ACC112 (cell line): ENCODE results near the gene PLCB4.
"Not testable (repeated sequence)": the region's sequence is repeated elsewhere in the genome, so short reads cannot be mapped to it uniquely, and the experiment has no call there.

ENCODE experiments used
- H2AFZ ChIP-seq: fragments of 200-600 bp; sonication (generic); one replicate; pipeline ENCODE4 v1.6.0; 2017; ENCODE audit warnings: antibody characterized with exemption, low read length; ENCODE audit not compliant: unreplicated experiment
- H3K27ac ChIP-seq: fragments of 200-600 bp; sonication (generic); 2 replicates; pipeline ENCODE4 v1.5.1; 2014; ENCODE audit warnings: low read depth, mild to moderate bottlenecking, antibody characterized with exemption, low read length, moderate library complexity
- H3K27me3 ChIP-seq: fragments of 200-600 bp; sonication (generic); 2 replicates; pipeline ENCODE4 v1.6.1; 2014; ENCODE audit warnings: mild to moderate bottlenecking, antibody characterized with exemption, low read length, moderate library complexity, mixed read lengths; ENCODE audit not compliant: insufficient read depth
- H3K36me3 ChIP-seq: fragments of 200-600 bp; sonication (generic); 2 replicates; pipeline ENCODE4 v1.6.1; 2016; ENCODE audit warnings: mild to moderate bottlenecking, antibody characterized with exemption, low read length, moderate library complexity, mixed read lengths; ENCODE audit not compliant: insufficient read depth
- H3K4me1 ChIP-seq: fragments of 200-600 bp; sonication (generic); one replicate; pipeline ENCODE4 v1.6.1; 2016; ENCODE audit warnings: low read length, mixed read lengths; ENCODE audit not compliant: insufficient read depth, unreplicated experiment, control insufficient read depth
- H3K4me3 ChIP-seq: fragments of 200-600 bp; sonication (generic); 2 replicates; pipeline ENCODE4 v1.5.1; 2014; ENCODE audit warnings: mild to moderate bottlenecking, low read depth, low read length
- H3K79me2 ChIP-seq: fragments of 200-600 bp; sonication (generic); one replicate; pipeline ENCODE4 v1.6.0; 2016; ENCODE audit warnings: low read length; ENCODE audit not compliant: control insufficient read depth, unreplicated experiment, insufficient read depth

The PLCB4 gene

GRCh38 chr20:9150679-9151078, 81.8 kb downstream of the PLCB4 start:
- Histone ChIP-seq H3K4me3 (no peak overlapping the region), H3K79me2 (no peaks in the 10 kb centered on the region), H3K27ac (no peak overlapping the region), H3K36me3 (no peaks in the 10 kb centered on the region), H3K4me1 (peaks cover 13% of the 10 kb centered on the region), H3K27me3 (no peaks in the 10 kb centered on the region), H2AFZ (no peak overlapping the region)

GRCh38 chr20:9152139-9152538, 83.3 kb downstream of the PLCB4 start:
- H3K36me3 ChIP-seq, H2AFZ ChIP-seq, H3K27me3 ChIP-seq, H3K27ac ChIP-seq, H3K79me2 ChIP-seq, H3K4me3 ChIP-seq: not testable (repeated sequence)
- peaks cover 11% of the 10 kb centered on the region for H3K4me1 ChIP-seq

GRCh38 chr20:9154464-9155024, 85.7 kb downstream of the PLCB4 start:
- no peaks in the 10 kb centered on the region for H3K4me1 ChIP-seq
- no peak overlapping the region for H3K27ac ChIP-seq
- H3K4me3 ChIP-seq: no peak overlapping the region
- no peaks in the 10 kb centered on the region for H3K27me3 ChIP-seq
- no peaks in the 10 kb centered on the region for H3K36me3 ChIP-seq
- H3K79me2 ChIP-seq: no peaks in the 10 kb centered on the region
- no peak overlapping the region for H2AFZ ChIP-seq

GRCh38 chr20:9156529-9157280, 87.8 kb downstream of the PLCB4 start:
- Histone ChIP-seq H3K27ac (no peak overlapping the region), H3K79me2 (no peaks in the 10 kb centered on the region), H3K27me3 (no peaks in the 10 kb centered on the region), H3K36me3 (no peaks in the 10 kb centered on the region), H3K4me3 (no peak overlapping the region), H2AFZ (no peak overlapping the region), H3K4me1 (no peaks in the 10 kb centered on the region)

- Histone ChIP-seq H3K79me2 (no peaks in the 10 kb centered on the region), H3K4me3 (no peak overlapping the region), H2AFZ (no peak overlapping the region), H3K27ac (no peak overlapping the region), H3K4me1 (no peaks in the 10 kb centered on the region), H3K27me3 (no peaks in the 10 kb centered on the region), H3K36me3 (no peaks in the 10 kb centered on the region)
Observed at GRCh38 chr20:9160331-9160730, 91.4 kb downstream of the PLCB4 start.

GRCh38 chr20:9160757-9161156, 91.9 kb downstream of the PLCB4 start:
- no peaks in the 10 kb centered on the region for H3K36me3 ChIP-seq
- no peaks in the 10 kb centered on the region for H3K79me2 ChIP-seq
- H3K4me3 ChIP-seq: no peak overlapping the region
- no peaks in the 10 kb centered on the region for H3K4me1 ChIP-seq
- H2AFZ ChIP-seq: no peak overlapping the region
- no peaks in the 10 kb centered on the region for H3K27me3 ChIP-seq
- no peak overlapping the region for H3K27ac ChIP-seq

- H3K4me3 ChIP-seq: no peak overlapping the region
- H3K27me3 ChIP-seq: no peaks in the 10 kb centered on the region
- no peaks in the 10 kb centered on the region for H3K4me1 ChIP-seq
- no peak overlapping the region for H2AFZ ChIP-seq
- H3K27ac ChIP-seq: no peak overlapping the region
- H3K36me3 ChIP-seq: no peaks in the 10 kb centered on the region
- no peaks in the 10 kb centered on the region for H3K79me2 ChIP-seq
Observed at GRCh38 chr20:9161311-9161710, 92.4 kb downstream of the PLCB4 start.

GRCh38 chr20:9163251-9163650, 94.4 kb downstream of the PLCB4 start:
- H2AFZ ChIP-seq: no peak overlapping the region
- H3K27ac ChIP-seq: no peak overlapping the region

GRCh38 chr20:9163995-9164394, 95.1 kb downstream of the PLCB4 start:
- no peak overlapping the region for H2AFZ ChIP-seq
- H3K36me3 ChIP-seq: no peaks in the 10 kb centered on the region
- no peak overlapping the region for H3K27ac ChIP-seq
- no peaks in the 10 kb centered on the region for H3K79me2 ChIP-seq
- H3K4me3 ChIP-seq: no peak overlapping the region
- no peaks in the 10 kb centered on the region for H3K27me3 ChIP-seq
- H3K4me1 ChIP-seq: no peaks in the 10 kb centered on the region

More at GRCh38 chr20:9163251-9163650, 94.4 kb downstream of the PLCB4 start:
- Histone ChIP-seq H3K79me2 (no peaks in the 10 kb centered on the region), H3K36me3 (no peaks in the 10 kb centered on the region), H3K4me3 (no peak overlapping the region), H3K4me1 (no peaks in the 10 kb centered on the region), H3K27me3 (no peaks in the 10 kb centered on the region)

GRCh38 chr20:9165261-9165660, 96.4 kb downstream of the PLCB4 start:
- no peak overlapping the region for H3K4me3 ChIP-seq
- H2AFZ ChIP-seq: no peak overlapping the region
- no peak overlapping the region for H3K27ac ChIP-seq
- H3K4me1 ChIP-seq: no peaks in the 10 kb centered on the region
- no peaks in the 10 kb centered on the region for H3K79me2 ChIP-seq
- H3K36me3 ChIP-seq: no peaks in the 10 kb centered on the region
- no peaks in the 10 kb centered on the region for H3K27me3 ChIP-seq

- no peak overlapping the region for H2AFZ ChIP-seq
Observed at GRCh38 chr20:9166153-9166780, 97.4 kb downstream of the PLCB4 start.

More at GRCh38 chr20:9166153-9166780, 97.4 kb downstream of the PLCB4 start:
- no peaks in the 10 kb centered on the region for H3K4me1 ChIP-seq
- no peaks in the 10 kb centered on the region for H3K27me3 ChIP-seq
- no peaks in the 10 kb centered on the region for H3K36me3 ChIP-seq
- H3K27ac ChIP-seq: no peak overlapping the region
- H3K79me2 ChIP-seq: no peaks in the 10 kb centered on the region
- H3K4me3 ChIP-seq: no peak overlapping the region
